Measurements from ENCODE around the gene ZBTB43. TPM values are rescaled to one million over a fixed set of nuclear protein-coding genes. Genes with fewer than 3 reads are reported as not detected.

Gene ZBTB43
- total RNA-seq, 1 donor from 2014 or later, result 21.9 TPM

DNA sequence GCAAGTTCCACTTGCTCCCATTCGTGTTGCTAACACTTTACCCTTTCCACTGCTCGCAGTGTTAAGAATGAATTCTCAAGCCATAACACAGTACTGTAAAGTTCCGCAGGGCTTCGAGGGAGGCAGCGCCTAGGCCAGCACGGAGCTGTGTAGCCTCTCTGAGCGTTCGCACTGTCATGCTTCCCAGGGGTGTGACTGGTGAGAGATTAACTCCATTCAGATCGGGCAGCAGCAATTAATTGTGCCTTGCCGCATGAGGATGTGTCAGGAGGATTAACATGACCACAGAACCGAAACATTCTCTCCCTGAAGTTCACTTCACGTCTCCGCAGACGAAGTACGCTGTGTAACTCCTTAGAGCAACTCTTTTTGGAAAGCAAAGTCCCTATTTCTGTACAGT lies 78.8 kb downstream of the ZBTB43 start:
- no peak overlapping the region for H3K4me3 ChIP-seq (ENCODE audit: low read depth, low read length)
- no peak for FAIRE-seq
- peaks cover 14% of the 10 kb centered on the region for H3K36me3 ChIP-seq (ENCODE audit: control insufficient read depth, insufficient read depth, low read length)
- TF ChIP-seq, protein P1, sequence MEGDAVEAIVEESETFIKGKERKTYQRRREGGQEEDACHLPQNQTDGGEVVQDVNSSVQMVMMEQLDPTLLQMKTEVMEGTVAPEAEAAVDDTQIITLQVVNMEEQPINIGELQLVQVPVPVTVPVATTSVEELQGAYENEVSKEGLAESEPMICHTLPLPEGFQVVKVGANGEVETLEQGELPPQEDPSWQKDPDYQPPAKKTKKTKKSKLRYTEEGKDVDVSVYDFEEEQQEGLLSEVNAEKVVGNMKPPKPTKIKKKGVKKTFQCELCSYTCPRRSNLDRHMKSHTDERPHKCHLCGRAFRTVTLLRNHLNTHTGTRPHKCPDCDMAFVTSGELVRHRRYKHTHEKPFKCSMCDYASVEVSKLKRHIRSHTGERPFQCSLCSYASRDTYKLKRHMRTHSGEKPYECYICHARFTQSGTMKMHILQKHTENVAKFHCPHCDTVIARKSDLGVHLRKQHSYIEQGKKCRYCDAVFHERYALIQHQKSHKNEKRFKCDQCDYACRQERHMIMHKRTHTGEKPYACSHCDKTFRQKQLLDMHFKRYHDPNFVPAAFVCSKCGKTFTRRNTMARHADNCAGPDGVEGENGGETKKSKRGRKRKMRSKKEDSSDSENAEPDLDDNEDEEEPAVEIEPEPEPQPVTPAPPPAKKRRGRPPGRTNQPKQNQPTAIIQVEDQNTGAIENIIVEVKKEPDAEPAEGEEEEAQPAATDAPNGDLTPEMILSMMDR (IDR thresholded peaks at IDR 0.05; ENCODE audit: insufficient read depth, low read length, severe bottlenecking), result no peak
- no peaks in the 10 kb centered on the region for H3K27me3 ChIP-seq (ENCODE audit: control insufficient read depth, insufficient read depth, low read length)
- DNase-seq (ENCODE audit: low read depth), result no peak

DNA sequence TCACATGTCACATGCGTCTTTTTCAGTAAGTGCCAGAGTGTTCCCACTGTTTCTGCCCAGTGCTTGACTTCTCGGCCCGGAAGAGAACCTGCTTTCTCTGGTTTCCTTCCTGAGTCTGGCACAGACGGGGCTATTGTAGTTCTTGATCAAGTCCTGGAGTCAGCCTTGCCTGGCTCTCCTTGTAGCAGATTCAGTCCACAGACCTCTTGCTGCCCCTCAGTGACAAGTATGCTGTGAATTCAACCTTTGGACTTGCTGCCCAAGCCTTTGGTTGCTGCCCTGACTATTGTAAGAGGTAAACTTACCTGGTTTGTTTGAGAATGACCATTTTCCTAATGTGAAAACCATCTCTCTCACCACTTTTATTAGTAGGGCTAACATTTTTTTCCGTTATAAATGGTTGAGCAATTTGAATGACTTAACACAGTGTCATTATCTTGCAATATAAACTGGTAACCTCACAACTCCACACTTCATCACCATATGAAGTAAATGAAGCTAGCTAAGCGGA lies 80.3 kb downstream of the ZBTB43 start:
- H3K4me3 ChIP-seq (ENCODE audit: low read depth, low read length), result no peak overlapping the region
- FAIRE-seq (no peak), DNase-seq (ENCODE audit: low read depth) (no peak)
- TF ChIP-seq, protein P1 (IDR thresholded peaks at IDR 0.05; ENCODE audit: insufficient read depth, low read length, severe bottlenecking), result no peak
- H3K27me3 ChIP-seq (ENCODE audit: control insufficient read depth, insufficient read depth, low read length), result no peaks in the 10 kb centered on the region
- peaks cover 7% of the 10 kb centered on the region for H3K36me3 ChIP-seq (ENCODE audit: control insufficient read depth, insufficient read depth, low read length)

DNA sequence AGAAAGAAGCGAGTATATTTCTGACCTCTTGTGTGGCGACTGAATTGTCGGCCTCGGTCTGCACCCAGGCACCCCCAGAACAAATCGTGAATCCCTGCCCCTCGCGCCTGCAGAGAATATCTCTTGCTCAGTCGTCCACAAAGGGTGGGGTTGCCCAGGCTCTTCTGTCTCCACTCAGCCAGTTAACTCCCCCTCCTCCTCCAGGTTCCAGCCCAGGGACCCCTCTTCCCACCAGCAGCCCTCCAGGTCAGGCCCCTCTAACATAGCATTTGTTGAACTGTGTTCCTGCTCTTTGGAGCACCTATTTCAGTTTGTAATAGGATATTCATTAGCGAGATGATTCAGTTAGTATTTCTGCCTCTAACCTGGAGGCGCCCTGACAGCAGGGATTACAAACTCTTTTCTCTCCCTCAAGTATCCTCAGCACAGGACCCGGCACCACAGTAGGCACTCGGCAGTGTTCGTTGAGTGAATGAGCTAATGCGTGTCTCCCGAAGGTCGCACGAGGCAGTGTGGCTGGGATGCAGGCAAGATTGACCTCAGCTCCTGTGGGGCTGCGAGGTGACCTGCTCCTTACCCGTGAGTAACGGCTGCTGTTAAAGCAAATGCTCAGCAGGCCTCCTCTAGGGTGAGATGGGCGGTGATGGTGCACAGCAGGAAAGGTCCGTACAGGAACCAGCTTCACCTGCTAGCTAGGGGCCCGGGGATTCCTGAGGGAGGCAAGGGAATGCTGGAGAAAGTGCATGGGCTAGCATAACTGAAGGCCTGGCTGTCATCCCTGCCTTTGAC lies 81.4 kb downstream of the ZBTB43 start:
- Histone ChIP-seq H3K36me3 (ENCODE audit: control insufficient read depth, insufficient read depth, low read length) (no peaks in the 10 kb centered on the region), H3K27me3 (ENCODE audit: control insufficient read depth, insufficient read depth, low read length) (no peaks in the 10 kb centered on the region), H3K4me3 (ENCODE audit: low read depth, low read length) (no peak overlapping the region)
- TF ChIP-seq, protein P1 (IDR thresholded peaks at IDR 0.05; ENCODE audit: insufficient read depth, low read length, severe bottlenecking), result no peak
- no peak for DNase-seq (ENCODE audit: low read depth)
- FAIRE-seq, result no peak

DNA sequence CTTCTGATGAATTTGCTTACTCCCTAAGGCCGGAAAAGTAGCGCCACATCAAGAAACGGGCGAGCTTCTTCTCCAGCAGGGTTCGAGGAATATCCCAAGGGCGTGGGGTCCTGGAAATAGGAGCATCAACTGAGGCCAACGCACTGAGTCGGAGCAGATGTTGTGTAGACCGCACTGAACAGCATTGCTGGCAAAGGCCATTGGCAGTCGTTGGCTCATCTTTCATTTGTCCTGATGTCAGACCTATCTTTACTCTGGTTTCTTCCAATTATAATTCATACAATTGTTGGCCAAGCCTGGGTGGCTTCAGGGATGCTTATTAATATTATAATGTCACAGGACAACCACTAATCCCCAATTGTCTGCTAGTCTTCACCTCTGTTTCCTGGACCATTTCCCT lies 82.1 kb downstream of the ZBTB43 start:
- DNase-seq (ENCODE audit: low read depth) (no peak), FAIRE-seq (no peak)
- Histone ChIP-seq H3K36me3 (ENCODE audit: control insufficient read depth, insufficient read depth, low read length) (no peaks in the 10 kb centered on the region), H3K27me3 (ENCODE audit: control insufficient read depth, insufficient read depth, low read length) (no peaks in the 10 kb centered on the region), H3K4me3 (ENCODE audit: low read depth, low read length) (no peak overlapping the region)
- TF ChIP-seq, protein P1 (IDR thresholded peaks at IDR 0.05; ENCODE audit: insufficient read depth, low read length, severe bottlenecking), result no peak

Other genes starting within 250 kb of the ZBTB43 start
- under 0.01 TPM in 1 of 2 replicates, not detected in the other for gene LMX1B, start 191.1 kb upstream of the ZBTB43 start, total RNA-seq
- 5.9 and 6.6 TPM in 2 replicates for gene ZBTB34, start 55.6 kb downstream of the ZBTB43 start, total RNA-seq
- 3.2 and 8.4 TPM in 2 replicates for gene RALGPS1, start 109.7 kb downstream of the ZBTB43 start, total RNA-seq